ENCODE data around the gene TNFSF12.
A peak's percentile ranks its signal among the peaks of the same experiment; 100 is the strongest.

TNFSF12 gene

DNA sequence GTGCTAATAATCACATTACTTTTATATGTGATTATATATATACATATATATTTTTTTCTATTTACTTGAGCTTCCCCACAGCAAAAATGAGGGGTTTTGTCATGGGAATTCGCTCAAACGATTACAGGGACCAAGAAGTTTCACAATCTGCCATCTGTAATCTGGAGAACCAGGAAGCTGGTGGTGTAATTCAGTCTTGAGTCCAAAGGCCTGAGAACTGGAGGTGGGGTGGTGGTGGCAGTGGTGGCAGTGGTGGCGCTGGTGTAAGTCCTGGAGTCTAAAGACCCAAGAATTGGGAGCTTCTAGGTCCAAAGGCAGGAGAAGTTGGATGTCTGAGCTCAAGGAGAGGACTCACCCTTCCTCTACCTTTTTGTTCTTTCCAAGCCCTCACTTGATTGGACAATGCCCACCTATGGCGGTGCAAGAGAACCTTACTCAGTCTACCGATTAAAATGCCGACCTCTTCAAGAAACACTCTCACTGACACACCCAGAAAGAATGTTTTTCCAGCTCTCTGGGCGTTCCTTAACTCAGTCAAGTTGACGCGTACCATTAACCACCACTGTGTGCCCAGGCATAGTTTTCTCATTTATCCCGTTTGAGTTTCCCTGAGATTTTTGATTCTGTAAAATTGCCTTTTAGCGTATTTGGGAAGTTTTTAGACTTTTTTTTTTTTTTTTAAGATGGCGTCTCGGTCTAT, 32.8 kb upstream of the TNFSF12 start:
- DNase-seq (ENCODE audit: low read depth) = no peak
- no peak overlapping the region for H3K4me3 ChIP-seq (ENCODE audit: low read depth, low read length)
- TF ChIP-seq, protein P1, sequence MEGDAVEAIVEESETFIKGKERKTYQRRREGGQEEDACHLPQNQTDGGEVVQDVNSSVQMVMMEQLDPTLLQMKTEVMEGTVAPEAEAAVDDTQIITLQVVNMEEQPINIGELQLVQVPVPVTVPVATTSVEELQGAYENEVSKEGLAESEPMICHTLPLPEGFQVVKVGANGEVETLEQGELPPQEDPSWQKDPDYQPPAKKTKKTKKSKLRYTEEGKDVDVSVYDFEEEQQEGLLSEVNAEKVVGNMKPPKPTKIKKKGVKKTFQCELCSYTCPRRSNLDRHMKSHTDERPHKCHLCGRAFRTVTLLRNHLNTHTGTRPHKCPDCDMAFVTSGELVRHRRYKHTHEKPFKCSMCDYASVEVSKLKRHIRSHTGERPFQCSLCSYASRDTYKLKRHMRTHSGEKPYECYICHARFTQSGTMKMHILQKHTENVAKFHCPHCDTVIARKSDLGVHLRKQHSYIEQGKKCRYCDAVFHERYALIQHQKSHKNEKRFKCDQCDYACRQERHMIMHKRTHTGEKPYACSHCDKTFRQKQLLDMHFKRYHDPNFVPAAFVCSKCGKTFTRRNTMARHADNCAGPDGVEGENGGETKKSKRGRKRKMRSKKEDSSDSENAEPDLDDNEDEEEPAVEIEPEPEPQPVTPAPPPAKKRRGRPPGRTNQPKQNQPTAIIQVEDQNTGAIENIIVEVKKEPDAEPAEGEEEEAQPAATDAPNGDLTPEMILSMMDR (conservative IDR thresholded peaks at IDR 0.05; ENCODE audit: low read depth, low read length) = no peak

DNA sequence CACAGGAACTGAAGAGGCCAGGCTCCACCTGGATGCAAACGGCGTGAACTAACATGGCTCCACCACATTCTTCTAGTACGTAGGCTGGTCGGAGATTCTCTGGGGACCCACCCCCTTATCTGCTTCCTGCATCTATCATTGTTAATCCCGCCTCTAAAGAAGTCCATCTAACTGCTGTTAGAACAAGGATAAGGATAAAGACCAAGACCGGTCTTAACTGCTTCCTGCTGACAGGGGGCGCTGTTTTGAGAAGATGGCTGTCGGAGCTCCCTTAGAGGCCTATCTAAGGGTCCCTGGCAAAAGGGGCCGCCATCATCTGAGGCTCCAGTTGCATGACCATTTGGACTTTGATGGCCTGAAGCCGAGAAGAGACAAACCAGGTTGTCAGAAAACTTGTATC, 25.8 kb upstream of the TNFSF12 start:
- no peak overlapping the region for H3K4me3 ChIP-seq (ENCODE audit: low read depth, low read length)
- TF ChIP-seq, protein P1 (conservative IDR thresholded peaks at IDR 0.05; ENCODE audit: low read depth, low read length) = peak; percentile 56
- peak; percentile 26 for DNase-seq (ENCODE audit: low read depth)

DNA sequence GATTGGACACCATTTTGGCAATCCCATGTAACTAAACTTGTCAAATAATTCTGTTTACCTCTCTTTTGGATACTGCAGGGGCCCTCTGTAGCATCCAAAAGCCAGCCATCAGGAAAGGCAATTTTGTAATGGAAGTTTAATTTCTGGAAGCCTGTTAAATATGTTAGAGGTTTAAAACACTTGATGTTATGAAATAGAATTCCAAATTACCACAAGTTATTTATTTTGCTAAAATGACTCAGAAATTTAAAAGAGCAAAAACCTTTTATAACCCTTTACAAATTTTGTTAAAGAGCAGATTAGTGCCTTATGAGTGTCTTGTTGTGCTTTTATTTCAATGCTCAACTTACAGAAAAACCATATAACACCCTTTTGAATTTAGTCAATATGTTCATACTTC, 20.0 kb upstream of the TNFSF12 start:
- DNase-seq (ENCODE audit: low read depth) = no peak
- TF ChIP-seq, protein P1 (conservative IDR thresholded peaks at IDR 0.05; ENCODE audit: low read depth, low read length) = no peak

DNA sequence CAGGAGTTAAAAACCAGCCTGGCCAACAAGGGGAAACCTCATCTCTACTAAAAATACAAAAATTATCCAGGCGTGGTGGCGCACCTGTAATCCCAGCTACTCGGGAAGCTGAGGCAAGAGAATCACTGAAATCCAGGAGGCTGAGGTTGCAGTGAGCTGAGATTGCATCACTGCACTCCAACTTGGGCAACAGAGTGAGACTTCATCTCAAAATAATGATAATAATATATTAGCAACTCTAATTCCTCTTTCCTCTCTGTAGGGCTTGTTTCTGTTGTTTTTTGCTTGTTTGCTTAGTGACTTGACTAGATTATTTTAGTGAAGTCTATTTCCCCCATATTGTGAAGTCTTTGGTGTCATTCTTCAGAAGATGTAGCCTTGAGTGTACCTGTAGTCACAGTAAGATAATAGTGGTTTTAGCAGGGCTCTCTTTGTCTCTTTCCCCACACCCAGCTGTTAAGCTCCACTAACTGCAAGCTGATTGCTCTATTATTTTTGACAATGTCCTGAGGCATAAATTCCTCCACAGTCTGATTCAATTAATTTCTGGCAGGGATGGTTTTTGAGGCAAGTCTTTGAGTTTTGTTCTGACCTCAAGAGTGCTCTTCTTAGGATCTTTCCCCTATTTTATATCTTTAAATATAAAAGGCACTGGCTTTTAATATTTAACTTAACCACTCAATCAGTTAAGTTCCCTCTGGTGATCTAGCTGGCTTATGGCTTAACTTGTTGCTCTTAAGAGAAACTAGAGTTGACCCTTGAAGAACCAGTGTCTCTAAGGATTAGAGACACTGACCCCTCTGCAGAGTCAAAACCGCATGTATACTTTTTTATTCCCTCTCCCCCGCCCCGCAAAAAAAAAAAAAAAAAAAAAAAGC, 18.6 kb upstream of the TNFSF12 start:
- DNase-seq (ENCODE audit: low read depth) = no peak
- no peak overlapping the region for H3K4me3 ChIP-seq (ENCODE audit: low read depth, low read length)
- TF ChIP-seq, protein P1 (conservative IDR thresholded peaks at IDR 0.05; ENCODE audit: low read depth, low read length) = no peak

More for the DNA sequence above, 20.0 kb upstream of the TNFSF12 start:
- no peak overlapping the region for H3K4me3 ChIP-seq (ENCODE audit: low read depth, low read length)

DNA sequence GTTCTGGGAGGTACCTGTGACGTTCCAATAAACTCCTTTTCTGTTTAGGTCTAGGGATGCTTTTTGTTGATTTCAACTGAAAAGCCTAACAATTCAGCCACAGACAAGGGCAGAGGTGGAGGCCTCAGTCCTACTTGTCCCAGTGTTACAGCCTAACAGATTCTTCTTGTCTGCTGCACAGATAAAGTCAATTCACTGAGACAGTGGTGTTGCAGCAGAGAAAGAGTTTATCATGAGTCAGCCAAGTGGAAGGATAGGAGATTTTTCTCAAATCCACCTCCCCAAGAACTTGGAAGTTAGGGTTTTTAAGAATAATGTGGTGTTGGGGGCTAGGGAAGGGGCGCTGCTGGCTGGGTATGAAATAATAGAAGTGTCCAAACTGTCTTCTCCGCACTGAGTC, 10.8 kb upstream of the TNFSF12 start:
- TF ChIP-seq, protein P1 (conservative IDR thresholded peaks at IDR 0.05; ENCODE audit: low read depth, low read length) = no peak
- H3K4me3 ChIP-seq (ENCODE audit: low read depth, low read length) = no peak overlapping the region
- DNase-seq (ENCODE audit: low read depth) = no peak

DNA sequence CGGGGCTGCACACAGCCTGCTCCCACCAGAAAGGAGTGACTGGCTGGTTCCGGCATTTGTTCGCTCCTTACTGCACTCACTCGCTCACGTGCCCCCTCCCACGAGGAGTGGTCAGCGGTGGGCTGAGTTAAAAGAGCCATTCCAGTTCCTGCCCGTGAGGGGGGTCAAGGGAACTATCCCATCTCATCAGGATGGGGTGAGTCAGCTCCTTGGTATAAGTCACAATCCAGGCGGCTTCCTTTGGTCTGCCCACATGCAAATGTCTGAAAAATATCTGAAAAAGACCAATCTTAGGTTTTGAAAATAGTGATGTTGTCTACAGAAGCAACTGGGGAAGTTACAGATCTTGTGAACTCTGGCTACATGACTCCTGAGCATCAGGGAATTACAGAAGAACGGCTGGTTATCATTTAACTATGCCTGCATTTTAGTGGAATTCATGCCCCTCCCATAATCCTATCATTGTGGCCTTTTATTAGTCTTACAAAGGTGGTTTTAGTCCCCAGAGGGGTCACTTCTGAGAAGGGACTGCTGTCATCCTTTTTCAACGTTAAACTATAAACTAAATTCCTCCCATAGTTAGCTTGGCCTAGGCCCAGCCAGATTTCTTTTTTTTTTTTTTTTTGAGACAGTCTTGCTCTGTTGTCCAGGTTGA, 9.8 kb upstream of the TNFSF12 start:
- TF ChIP-seq, protein P1 (conservative IDR thresholded peaks at IDR 0.05; ENCODE audit: low read depth, low read length) = no peak
- no peak overlapping the region for H3K4me3 ChIP-seq (ENCODE audit: low read depth, low read length)
- DNase-seq (ENCODE audit: low read depth) = peak; percentile 19
